ENCODE measurements around the gene ANKRD60. TPM values are rescaled to one million over a fixed set of nuclear protein-coding genes. Genes with fewer than 3 reads are reported as not detected.

The ANKRD60 gene, protein sequence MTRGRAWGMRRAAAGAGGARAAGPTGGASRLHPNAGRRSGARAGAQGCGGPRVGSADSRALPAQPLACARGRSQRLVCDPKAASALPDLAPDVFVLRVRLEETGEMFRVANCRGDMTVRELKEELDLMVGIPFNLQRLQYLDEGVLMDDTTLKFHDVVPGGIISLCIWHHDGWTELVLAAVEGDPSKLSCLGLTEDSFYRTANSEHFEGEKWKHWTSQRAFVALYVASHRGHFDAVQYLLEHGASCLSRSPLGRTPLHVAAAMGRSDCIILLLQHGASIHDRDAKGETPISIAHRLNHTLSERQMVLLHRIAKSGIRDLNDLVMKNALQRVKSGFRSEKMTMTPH
- not detected in 5 replicates for total RNA-seq (2022; extraction: Qiagen RNA extraction; ENCODE audit: low read depth)

DNA sequence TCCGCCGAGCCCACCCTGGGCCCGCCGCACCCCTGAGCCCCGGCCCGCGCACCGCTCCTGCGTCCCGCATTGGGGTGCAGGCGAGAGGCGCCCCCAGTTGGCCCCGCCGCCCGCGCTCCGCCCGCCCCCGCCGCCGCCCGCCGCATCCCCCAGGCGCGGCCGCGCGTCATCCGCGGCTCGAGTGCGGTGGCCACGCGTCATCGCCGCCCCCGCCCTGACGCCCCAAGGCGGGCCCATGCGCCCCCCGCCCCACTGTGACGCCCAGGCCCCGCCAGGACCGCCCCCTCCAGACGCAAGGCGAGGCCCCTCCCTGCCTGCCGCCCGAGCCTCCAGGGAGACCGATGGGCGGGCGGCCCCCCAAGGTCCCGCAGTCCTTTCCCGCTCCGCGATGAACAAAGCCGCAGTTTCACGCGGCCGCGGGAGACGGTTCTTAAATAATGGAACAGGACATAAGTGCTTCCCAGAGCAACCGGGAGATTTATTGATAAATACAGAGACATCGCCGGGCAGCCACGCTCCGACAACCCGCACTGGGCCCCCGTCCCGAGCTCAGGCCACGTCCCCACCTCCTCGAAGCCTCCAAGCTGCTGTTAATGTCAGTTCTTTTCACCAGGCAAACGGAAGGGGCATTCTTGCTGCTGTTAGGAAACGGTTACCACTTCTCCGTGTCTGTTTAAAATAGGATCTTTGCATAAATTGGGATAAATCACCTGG is at the start of gene ANKRD60:
Gene ANKRD60, minus strand, starts transcription at position 170 of the 714 bp plus-strand sequence. Its CDS starts 0 bp downstream, at position 170.

Other genes with a start within 250 kb of the ANKRD60 start
- 9.7 to 13.0 TPM (median 10.4 TPM) in 5 replicates for gene RAB22A, start 81.1 kb upstream of the ANKRD60 start, total RNA-seq (2022; extraction: Qiagen RNA extraction; ENCODE audit: low read depth)
- gene VAPB, start 160.6 kb upstream of the ANKRD60 start, total RNA-seq (2022; extraction: Qiagen RNA extraction; ENCODE audit: low read depth): 51.4 to 55.6 TPM (median 54.3 TPM) in 5 replicates